Adrenal gland (tissue), 12 donors: Measurements from ENCODE around the gene CLASP1. TPM values are rescaled to one million over a fixed set of nuclear protein-coding genes. Genes with fewer than 3 reads are reported as not detected.
A peak's percentile ranks its signal among the peaks of the same experiment; 100 is the strongest.
"Not testable (repeated sequence)": the region's sequence is repeated elsewhere in the genome, so short reads cannot be mapped to it uniquely, and the experiment has no call there.

ENCODE experiments used
- DNase-seq, 7 donors: peaks; one replicate each; pipeline ENCODE4 v3.0.0-alpha.2; 2019 to 2020
- H3K27ac ChIP-seq, 5 donors: fragments of 200-600 bp; sonication (generic) in 4 of 5; 1 replicate in 3 of 5; 2 replicates in 2 of 5; pipeline versions ENCODE4 v1.5.1 to v1.8.0; 2016 to 2020; ENCODE audit warnings: mild to moderate bottlenecking in 1 of 5
- H3K27me3 ChIP-seq: fragments of 200-600 bp; 2 replicates; pipeline ENCODE4 v1.8.0; 2021
- H3K36me3 ChIP-seq, 2 donors: fragments of 200-600 bp; replicated peaks in 1 of 2; 1 replicate in 1 of 2; 2 replicates in 1 of 2; pipeline versions ENCODE4 v1.5.1 to v1.8.0; 2018 to 2022
- H3K4me1 ChIP-seq, 2 donors: fragments of 200-600 bp; replicated peaks in 1 of 2; 1 replicate in 1 of 2; 2 replicates in 1 of 2; pipeline versions ENCODE4 v1.5.1 to v1.8.0; 2018 to 2021
- H3K4me3 ChIP-seq, 4 donors: fragments of 200-600 bp; sonication (generic) in 3 of 4; one replicate each; pipeline ENCODE4 v1.5.1; 2016 to 2018
- H3K9me3 ChIP-seq, 3 donors: fragments of 200-600 bp; sonication (generic) in 1 of 3; replicated peaks in 1 of 3; 1 replicate in 2 of 3; 2 replicates in 1 of 3; pipeline versions ENCODE4 v1.5.1 to v1.8.0; 2016 to 2021
- POLR2A ChIP-seq, 2 donors: fragments of 450-650 bp; IDR thresholded peaks; one replicate each; pipeline ENCODE4 v1.6.1; 2017; ENCODE audit warnings: antibody characterized with exemption in 2 of 2, mild to moderate bottlenecking in 2 of 2, moderate library complexity in 1 of 2
- WGBS, 4 donors: extraction: QIAGEN DNeasy Blood & Tissue Kit in 2 of 4; methylation state at CpG; one replicate each; pipeline versions ENCODE4 v1.1.5 to v1.1.7; 2013 to 2017; 5-methylcytosine and 5-hydroxymethylcytosine counted together
- intact Hi-C, 2 donors: fragments of 100-400 bp; cut with DNase I; formaldehyde crosslinking; loops; one replicate each; pipeline versions ENCODE4 v1.14.1 to v1.15.0; 2022 to 2023
- polyA plus RNA-seq, 3 donors: library from polyadenylated mRNA; stranded (reverse); fragments of 200-250 nt in 2 of 3; fragments of 350-450 nt in 1 of 3; fragmentation: Illumina TruSeq in 1 of 3; extraction: RNeasy Lipid Tissue Mini Kit (QIAGEN cat#74804) in 1 of 3; gene quantifications; one replicate each; pipeline ENCODE4 v1.2.3, GENCODE V29; 2013 to 2014
- total RNA-seq, 9 donors: library from RNA; depleted of rRNA in 4 of 9; stranded (reverse); fragments of >200 nt in 4 of 9; fragments of 120-200 nt in 1 of 9; fragmentation: NEBNext Ultra II Directional in 1 of 9; extraction: Animal tissue kit (Norgen Biotek cat#: 25700) in 1 of 9; gene quantifications; one replicate each; pipeline versions ENCODE4 v1.1.0 to v1.2.4, GENCODE V29; 2013 to 2023
- TF ChIP-seq, protein P1 (sequence below), 6 experiments: fragments of 450-650 bp in 4 of 6; fragments of 200-600 bp in 2 of 6; sonication (generic) in 1 of 6; IDR thresholded peaks; 1 replicate in 5 of 6; 2 replicates in 1 of 6; pipeline versions ENCODE4 v1.5.1 to v1.8.0; 2016 to 2021; ENCODE audit warnings: antibody characterized with exemption in 6 of 6, mild to moderate bottlenecking in 2 of 6, moderate library complexity in 1 of 6
- donor health status: healthy with polysubstance abuse.
- donor health status: Bipolar disorder and iron deficiency.
- donor health status: DM: yes; HTN: yes; CAD: no.
- donor health status: DM: no; HTN: no; CAD: no.
- donor health status: DM: no; HTN: no; CAD: no.
- donor health status: DM: yes; HTN: yes; CAD: no.

CLASP1 gene
- total and polyA plus RNA-seq, 12 donors = 14.9 to 66.1 (median 53.4) TPM

DNA sequence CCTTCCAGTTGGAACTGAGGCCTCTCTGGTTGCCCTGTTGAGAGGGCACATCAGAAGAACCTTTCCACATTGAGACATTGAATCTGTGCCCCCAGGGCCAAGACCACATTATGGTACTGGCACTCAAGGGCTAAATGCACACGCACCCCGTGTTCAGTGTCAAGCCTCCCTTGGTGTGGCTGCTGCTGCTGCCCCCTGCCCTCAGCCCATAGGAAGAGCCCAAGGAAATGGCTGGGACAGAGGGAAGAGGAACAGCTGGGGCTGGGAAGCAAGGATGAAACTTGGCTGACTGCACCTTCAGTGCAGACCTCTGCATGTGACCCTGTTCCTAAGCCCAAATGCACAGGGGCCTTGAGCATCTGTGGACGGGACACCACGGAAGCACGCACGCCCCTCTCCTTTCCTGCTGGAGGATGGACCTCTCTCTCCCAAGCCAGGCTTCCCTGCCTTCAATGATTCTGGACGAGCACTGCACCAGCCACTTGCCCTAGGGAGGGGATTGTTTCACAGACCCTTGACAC lies 47.2 kb upstream of the CLASP1 start:
- WGBS, 4 donors = 76 to 89% (median 84%) methylated on average over 7 of the region's 7 CpGs
- DNase-seq = peak in 1 of 7 donors; percentile 31
- Histone ChIP-seq H3K4me3 (no peak overlapping the region), H3K27me3 (no peaks in the 10 kb centered on the region), H3K36me3 (no peaks in the 10 kb centered on the region), H3K4me1 (peaks cover 0 to 7% of the 10 kb centered on the region in 2 donors), H3K9me3 (no peaks in the 10 kb centered on the region), H3K27ac (peak overlapping the region in 1 of 5 donors; percentile 47)
- TF ChIP-seq, protein P1, sequence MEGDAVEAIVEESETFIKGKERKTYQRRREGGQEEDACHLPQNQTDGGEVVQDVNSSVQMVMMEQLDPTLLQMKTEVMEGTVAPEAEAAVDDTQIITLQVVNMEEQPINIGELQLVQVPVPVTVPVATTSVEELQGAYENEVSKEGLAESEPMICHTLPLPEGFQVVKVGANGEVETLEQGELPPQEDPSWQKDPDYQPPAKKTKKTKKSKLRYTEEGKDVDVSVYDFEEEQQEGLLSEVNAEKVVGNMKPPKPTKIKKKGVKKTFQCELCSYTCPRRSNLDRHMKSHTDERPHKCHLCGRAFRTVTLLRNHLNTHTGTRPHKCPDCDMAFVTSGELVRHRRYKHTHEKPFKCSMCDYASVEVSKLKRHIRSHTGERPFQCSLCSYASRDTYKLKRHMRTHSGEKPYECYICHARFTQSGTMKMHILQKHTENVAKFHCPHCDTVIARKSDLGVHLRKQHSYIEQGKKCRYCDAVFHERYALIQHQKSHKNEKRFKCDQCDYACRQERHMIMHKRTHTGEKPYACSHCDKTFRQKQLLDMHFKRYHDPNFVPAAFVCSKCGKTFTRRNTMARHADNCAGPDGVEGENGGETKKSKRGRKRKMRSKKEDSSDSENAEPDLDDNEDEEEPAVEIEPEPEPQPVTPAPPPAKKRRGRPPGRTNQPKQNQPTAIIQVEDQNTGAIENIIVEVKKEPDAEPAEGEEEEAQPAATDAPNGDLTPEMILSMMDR (IDR thresholded peaks at IDR 0.05) = no peak
- no peak for TF ChIP-seq POLR2A (IDR thresholded peaks at IDR 0.05)
- intact Hi-C loops = no loop called here

DNA sequence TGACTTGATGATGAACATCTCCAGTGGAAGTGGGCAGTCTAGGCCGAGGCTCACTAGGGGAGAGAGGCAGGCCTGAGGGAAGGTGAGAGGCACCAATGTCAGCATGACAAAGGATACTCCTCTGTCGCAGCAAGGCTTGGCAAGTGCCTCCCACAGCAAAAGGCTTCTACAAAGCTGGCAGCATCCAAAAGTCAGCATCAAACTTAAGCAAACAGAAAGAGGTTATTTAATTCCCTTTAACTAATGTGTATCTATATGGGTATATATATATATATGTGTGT lies 45.8 kb upstream of the CLASP1 start:
- TF ChIP-seq POLR2A (IDR thresholded peaks at IDR 0.05) = no peak
- TF ChIP-seq, protein P1 (IDR thresholded peaks at IDR 0.05) = no peak
- H3K4me3 ChIP-seq = no peak overlapping the region
- peak overlapping the region in 1 of 5 donors; percentile 50 for H3K27ac ChIP-seq
- H3K36me3 ChIP-seq = no peaks in the 10 kb centered on the region
- WGBS, 4 donors = 72 to 89% (median 79%) methylated on average over 1 to 2 of the region's 2 CpGs
- no peaks in the 10 kb centered on the region for H3K9me3 ChIP-seq
- peaks cover 0 to 7% of the 10 kb centered on the region in 2 donors for H3K4me1 ChIP-seq
- no peaks in the 10 kb centered on the region for H3K27me3 ChIP-seq
- no peak for DNase-seq
- intact Hi-C loops = no loop called here

DNA sequence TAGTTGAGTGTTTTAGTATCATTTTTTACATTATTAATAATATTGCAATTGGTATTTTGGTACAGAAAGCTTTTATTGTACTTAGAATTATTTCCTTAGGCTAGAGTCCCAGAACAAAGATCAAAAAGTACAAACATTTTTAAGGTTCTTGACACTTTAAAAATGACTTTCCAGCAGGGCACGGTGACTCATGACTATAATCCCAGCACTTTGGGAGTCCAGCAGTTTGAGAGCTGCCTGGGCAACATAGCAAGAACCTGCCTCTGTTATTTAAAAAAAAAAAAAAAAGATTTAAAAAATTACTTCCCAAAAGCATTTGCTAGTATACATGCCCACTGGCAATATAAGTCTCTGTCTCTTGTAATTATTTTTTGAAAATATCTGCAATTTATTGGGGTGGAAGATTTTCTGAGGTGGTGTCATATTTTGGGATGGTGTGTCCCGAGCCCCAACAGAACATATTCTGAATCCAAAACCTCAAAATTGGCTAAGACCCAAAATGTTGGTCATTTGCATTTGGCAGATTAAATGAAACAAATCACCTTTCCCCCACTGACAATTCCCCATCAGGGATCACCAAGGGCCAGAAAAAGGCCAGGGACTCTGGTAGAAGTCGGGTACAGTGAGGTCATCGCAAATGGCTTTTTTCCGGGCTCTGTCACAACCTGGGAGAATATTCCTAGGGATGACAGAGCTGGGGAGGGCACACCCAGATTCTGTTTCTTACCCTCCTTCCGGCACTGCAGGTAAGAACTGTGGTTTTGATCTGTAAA lies 45.3 kb upstream of the CLASP1 start:
- Histone ChIP-seq H3K4me3 (no peak overlapping the region), H3K27ac (peak overlapping the region in 1 of 5 donors; percentile 50), H3K4me1 (peaks cover 0 to 7% of the 10 kb centered on the region in 2 donors), H3K27me3 (no peaks in the 10 kb centered on the region), H3K9me3 (no peaks in the 10 kb centered on the region), H3K36me3 (no peaks in the 10 kb centered on the region)
- DNase-seq = peak in 5 of 7 donors; percentile 42 to 67 (median 56)
- 61 to 76% (median 70%) methylated on average over 6 of the region's 6 CpGs for WGBS, 4 donors
- TF ChIP-seq, protein P1 (IDR thresholded peaks at IDR 0.05) = no peak
- no peak for TF ChIP-seq POLR2A (IDR thresholded peaks at IDR 0.05)
- intact Hi-C loops = no loop called here

DNA sequence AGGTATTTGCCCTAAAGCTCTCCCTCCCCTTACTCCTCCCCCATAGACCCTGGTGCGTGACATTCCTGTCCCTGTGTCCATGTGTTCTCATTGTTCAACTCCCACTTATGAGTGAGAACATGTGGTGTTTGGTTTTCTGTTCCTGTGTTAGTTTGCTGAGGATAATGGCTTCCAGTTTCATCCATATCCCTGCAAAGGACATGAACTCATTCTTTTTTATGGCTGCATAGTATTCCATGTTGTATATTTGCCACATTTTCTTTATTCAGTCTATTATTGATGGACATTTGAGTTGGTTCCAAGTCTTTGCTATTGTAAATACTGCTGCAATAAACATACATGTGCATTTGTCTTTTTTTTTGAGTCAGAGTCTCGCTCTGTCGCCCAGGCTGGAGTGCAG lies 41.3 kb upstream of the CLASP1 start:
- intact Hi-C loops, H3K27me3 ChIP-seq, DNase-seq, H3K4me1 ChIP-seq, H3K4me3 ChIP-seq, H3K9me3 ChIP-seq, H3K36me3 ChIP-seq, H3K27ac ChIP-seq: not testable (repeated sequence)
- WGBS, 4 donors = 97 to 98% (median 97%) methylated on average over 3 of the region's 3 CpGs

DNA sequence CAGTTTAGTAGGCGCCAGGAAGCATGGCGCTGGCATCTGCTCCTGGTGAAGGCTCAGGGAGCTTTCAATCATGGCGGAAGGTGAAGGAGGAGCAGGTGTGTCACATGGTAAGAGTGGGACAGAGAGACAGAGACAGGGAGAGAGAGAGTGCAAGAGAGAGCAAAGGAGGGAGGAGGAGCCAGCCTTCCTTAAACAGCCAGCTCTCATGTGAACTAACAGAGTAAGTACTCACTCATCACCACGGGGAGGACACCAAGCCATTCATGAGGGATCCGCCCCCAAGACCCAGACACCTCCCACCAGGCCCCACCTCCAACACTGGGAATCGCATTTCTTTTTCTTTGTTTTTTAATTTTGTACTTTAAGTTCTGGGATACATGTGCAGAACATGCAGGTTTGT lies 40.8 kb upstream of the CLASP1 start:
- no peaks in the 10 kb centered on the region for H3K27me3 ChIP-seq
- no peak for DNase-seq
- H3K27ac ChIP-seq = no peak overlapping the region
- no peaks in the 10 kb centered on the region for H3K9me3 ChIP-seq
- H3K4me1 ChIP-seq = peaks cover 0 to 6% of the 10 kb centered on the region in 2 donors
- TF ChIP-seq, protein P1 (IDR thresholded peaks at IDR 0.05) = no peak
- intact Hi-C loops = no loop called here
- WGBS, 4 donors = 89 to 93% (median 91%) methylated on average over 6 of the region's 6 CpGs
- H3K4me3 ChIP-seq = no peak overlapping the region
- no peaks in the 10 kb centered on the region for H3K36me3 ChIP-seq
